OCI-LY1 (cell line): Measurements from ENCODE around the gene NECAB2.

ENCODE experiments used
- H2AFZ ChIP-seq: fragments of 200-600 bp; sonication (generic), shearing (Covaris generic); 2 replicates; pipeline ENCODE4 v1.6.0; 2014; ENCODE audit warnings: antibody characterized with exemption, mild to moderate bottlenecking, low read length
- H3F3A ChIP-seq: fragments of 200-600 bp; sonication (generic), shearing (Covaris generic); 2 replicates; pipeline ENCODE4 v1.6.0; 2014; ENCODE audit warnings: mild to moderate bottlenecking, antibody characterized with exemption, low read length, moderate library complexity; ENCODE audit not compliant: insufficient read depth
- H3K27ac ChIP-seq: fragments of 200-600 bp; sonication (generic); 2 replicates; pipeline ENCODE4 v1.5.1; 2014; ENCODE audit warnings: low read length, mixed run types, mild to moderate bottlenecking, low read depth; ENCODE audit not compliant: poor library complexity, severe bottlenecking
- H3K27me3 ChIP-seq: fragments of 200-600 bp; sonication (generic); 2 replicates; pipeline ENCODE4 v1.6.0; 2014; ENCODE audit warnings: antibody characterized with exemption, mild to moderate bottlenecking, low read length, moderate library complexity; ENCODE audit not compliant: insufficient read depth
- H3K36me3 ChIP-seq: fragments of 200-600 bp; sonication (generic); 2 replicates; pipeline ENCODE4 v1.6.1; 2014; ENCODE audit warnings: mild to moderate bottlenecking, antibody characterized with exemption, low read length, moderate library complexity, mixed read lengths; ENCODE audit not compliant: insufficient read depth
- H3K4me1 ChIP-seq: fragments of 200-600 bp; sonication (generic); 2 replicates; pipeline ENCODE4 v1.5.1; 2014; ENCODE audit warnings: mild to moderate bottlenecking, low read length, moderate library complexity; ENCODE audit not compliant: insufficient read depth, severe bottlenecking
- H3K4me2 ChIP-seq: fragments of 200-600 bp; sonication (generic), shearing (Covaris generic); 2 replicates; pipeline ENCODE4 v1.6.1; 2014; ENCODE audit warnings: low read length
- H3K4me3 ChIP-seq: fragments of 200-600 bp; sonication (generic); 2 replicates; pipeline ENCODE4 v1.5.1; 2014; ENCODE audit warnings: low read length, low read depth, mild to moderate bottlenecking, mixed read lengths; ENCODE audit not compliant: poor library complexity, severe bottlenecking
- H3K79me2 ChIP-seq: fragments of 200-600 bp; shearing (Covaris generic); 2 replicates; pipeline ENCODE4 v1.6.1; 2016; ENCODE audit warnings: mixed run types, low read length, mixed read lengths; ENCODE audit not compliant: insufficient read depth
- H3K9ac ChIP-seq: fragments of 200-600 bp; sonication (generic), shearing (Covaris generic); 2 replicates; pipeline ENCODE4 v1.6.1; 2014; ENCODE audit warnings: mild to moderate bottlenecking, low read length, mixed read lengths
- H3K9me2 ChIP-seq: fragments of 200-600 bp; sonication (generic), shearing (Covaris generic); 2 replicates; pipeline ENCODE4 v1.6.1; 2014; ENCODE audit warnings: low read depth, mild to moderate bottlenecking, low read length, mixed read lengths
- H3K9me3 ChIP-seq: fragments of 200-600 bp; shearing (Covaris generic); 2 replicates; pipeline ENCODE4 v1.6.1; 2014; ENCODE audit warnings: low read length, mixed read lengths
- H4K20me1 ChIP-seq: fragments of 200-600 bp; sonication (generic), shearing (Covaris generic); 2 replicates; pipeline ENCODE4 v1.6.0; 2016; ENCODE audit warnings: mild to moderate bottlenecking, low read length; ENCODE audit not compliant: insufficient read depth
- EZH2 ChIP-seq: fragments of 200-600 bp; sonication (generic), shearing (Covaris generic); IDR thresholded peaks from 2 replicates; pipeline ENCODE4 v1.8.0; 2017; ENCODE audit warnings: borderline replicate concordance, mixed run types, mild to moderate bottlenecking, antibody characterized with exemption, low read length, moderate library complexity, mixed read lengths
- TF ChIP-seq, protein P1 (sequence below): fragments of 200-600 bp; sonication (generic), shearing (Covaris generic); IDR thresholded peaks from 2 replicates; pipeline ENCODE4 v1.5.1; 2017; ENCODE audit warnings: mild to moderate bottlenecking, antibody characterized with exemption, low read length, moderate library complexity, mixed read lengths

The NECAB2 gene

DNA sequence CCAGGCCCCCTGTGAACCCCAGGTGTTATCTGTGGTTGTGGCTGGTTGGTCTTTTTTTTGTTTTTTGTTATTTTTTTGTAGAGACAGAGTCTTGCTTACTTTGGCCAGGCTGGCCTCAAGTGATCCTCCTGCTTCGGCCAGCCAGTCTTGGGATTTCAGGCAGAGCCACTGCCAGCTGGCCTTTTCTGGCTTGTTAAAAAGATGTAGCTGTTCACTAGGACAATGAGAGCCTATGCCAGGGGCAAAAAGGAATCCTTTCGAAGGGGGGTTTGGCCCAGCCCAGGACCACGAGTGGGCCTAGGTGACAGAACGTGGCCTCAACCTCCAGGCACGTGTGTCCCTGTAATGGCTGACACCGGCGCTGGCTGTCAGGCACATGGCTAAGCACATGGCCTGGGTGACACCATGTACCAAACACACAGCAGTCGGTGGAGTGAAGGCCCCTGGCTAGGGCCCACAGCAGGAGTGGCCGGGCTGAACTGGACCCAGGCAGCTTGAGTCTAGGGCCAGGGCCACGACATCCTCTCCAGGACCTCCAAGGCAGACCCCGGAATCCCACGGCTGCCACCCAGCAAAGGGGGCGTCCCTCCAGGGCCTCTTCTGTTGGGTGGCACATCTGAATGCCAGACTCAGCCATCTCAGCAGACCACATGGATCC lies 81.5 kb downstream of the NECAB2 start:
- TF ChIP-seq, protein P1, sequence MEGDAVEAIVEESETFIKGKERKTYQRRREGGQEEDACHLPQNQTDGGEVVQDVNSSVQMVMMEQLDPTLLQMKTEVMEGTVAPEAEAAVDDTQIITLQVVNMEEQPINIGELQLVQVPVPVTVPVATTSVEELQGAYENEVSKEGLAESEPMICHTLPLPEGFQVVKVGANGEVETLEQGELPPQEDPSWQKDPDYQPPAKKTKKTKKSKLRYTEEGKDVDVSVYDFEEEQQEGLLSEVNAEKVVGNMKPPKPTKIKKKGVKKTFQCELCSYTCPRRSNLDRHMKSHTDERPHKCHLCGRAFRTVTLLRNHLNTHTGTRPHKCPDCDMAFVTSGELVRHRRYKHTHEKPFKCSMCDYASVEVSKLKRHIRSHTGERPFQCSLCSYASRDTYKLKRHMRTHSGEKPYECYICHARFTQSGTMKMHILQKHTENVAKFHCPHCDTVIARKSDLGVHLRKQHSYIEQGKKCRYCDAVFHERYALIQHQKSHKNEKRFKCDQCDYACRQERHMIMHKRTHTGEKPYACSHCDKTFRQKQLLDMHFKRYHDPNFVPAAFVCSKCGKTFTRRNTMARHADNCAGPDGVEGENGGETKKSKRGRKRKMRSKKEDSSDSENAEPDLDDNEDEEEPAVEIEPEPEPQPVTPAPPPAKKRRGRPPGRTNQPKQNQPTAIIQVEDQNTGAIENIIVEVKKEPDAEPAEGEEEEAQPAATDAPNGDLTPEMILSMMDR = no peak
- TF ChIP-seq EZH2 = no peak
- Histone ChIP-seq H3K9me2 (no peaks in the 10 kb centered on the region), H3K27me3 (no peaks in the 10 kb centered on the region), H3K4me1 (no peaks in the 10 kb centered on the region), H3K79me2 (no peaks in the 10 kb centered on the region), H2AFZ (no peak overlapping the region), H4K20me1 (no peaks in the 10 kb centered on the region), H3K27ac (no peak overlapping the region), H3K9ac (no peak overlapping the region), H3F3A (no peaks in the 10 kb centered on the region), H3K9me3 (no peaks in the 10 kb centered on the region), H3K36me3 (peaks cover 31% of the 10 kb centered on the region), H3K4me3 (no peak overlapping the region), H3K4me2 (no peak overlapping the region)

- no peaks in the 10 kb centered on the region for H3K27me3 ChIP-seq
- no peaks in the 10 kb centered on the region for H3K4me1 ChIP-seq
- H4K20me1 ChIP-seq = no peaks in the 10 kb centered on the region
- peaks cover 39% of the 10 kb centered on the region for H3K36me3 ChIP-seq
- no peaks in the 10 kb centered on the region for H3K9me3 ChIP-seq
- no peaks in the 10 kb centered on the region for H3K79me2 ChIP-seq
- H3F3A ChIP-seq = no peaks in the 10 kb centered on the region
- H3K9me2 ChIP-seq = no peaks in the 10 kb centered on the region
- no peak overlapping the region for H3K27ac ChIP-seq
- no peak overlapping the region for H3K4me3 ChIP-seq
- no peak overlapping the region for H3K4me2 ChIP-seq
- TF ChIP-seq, protein P1 = no peak
- TF ChIP-seq EZH2 = no peak
- no peak overlapping the region for H2AFZ ChIP-seq
- no peak overlapping the region for H3K9ac ChIP-seq
Measured at GRCh38 chr16:84050316-84050715, 82.3 kb downstream of the NECAB2 start.

- Histone ChIP-seq H3K27ac (no peak overlapping the region), H4K20me1 (no peaks in the 10 kb centered on the region), H3K9ac (no peak overlapping the region), H3K4me3 (no peak overlapping the region), H3K4me2 (no peak overlapping the region), H2AFZ (no peak overlapping the region), H3F3A (no peaks in the 10 kb centered on the region), H3K4me1 (no peaks in the 10 kb centered on the region), H3K27me3 (no peaks in the 10 kb centered on the region), H3K36me3 (peaks cover 57% of the 10 kb centered on the region), H3K9me2 (no peaks in the 10 kb centered on the region), H3K9me3 (no peaks in the 10 kb centered on the region), H3K79me2 (no peaks in the 10 kb centered on the region)
- no peak for TF ChIP-seq EZH2
- TF ChIP-seq, protein P1 = no peak
Measured at GRCh38 chr16:84052071-84052622, 84.1 kb downstream of the NECAB2 start.
